Esophagus muscularis mucosa (tissue), 4 donors: ENCODE data around the gene HAUS5. TPM values are rescaled to one million over a fixed set of nuclear protein-coding genes. Genes with fewer than 3 reads are reported as not detected.

Experiments
- DNase-seq: peaks from one replicate; pipeline ENCODE4 v3.0.0-alpha.2; 2017; ENCODE audit errors: extremely low spot score
- H3K27ac ChIP-seq, 4 donors: fragments of 200-600 bp; sonication (generic); replicated peaks in 1 of 4; 1 replicate in 3 of 4; 2 replicates in 1 of 4; pipeline ENCODE4 v1.5.1; 2016 to 2019; ENCODE audit warnings: mild to moderate bottlenecking in 1 of 4
- H3K27me3 ChIP-seq, 4 donors: fragments of 200-600 bp; sonication (generic); one replicate each; pipeline versions ENCODE4 v1.5.1 to v1.6.0; 2016 to 2019
- H3K36me3 ChIP-seq, 4 donors: fragments of 200-600 bp; sonication (generic); one replicate each; pipeline ENCODE4 v1.5.1; 2016 to 2019
- H3K4me1 ChIP-seq, 4 donors: fragments of 200-600 bp; sonication (generic); one replicate each; pipeline ENCODE4 v1.5.1; 2016 to 2019
- H3K4me3 ChIP-seq, 4 donors: fragments of 200-600 bp; sonication (generic); 1 replicate in 2 of 4; 2 replicates in 2 of 4; pipeline ENCODE4 v1.5.1; 2016 to 2019; ENCODE audit warnings: mild to moderate bottlenecking in 4 of 4, moderate library complexity in 1 of 4
- H3K9me3 ChIP-seq, 4 donors: fragments of 200-600 bp; sonication (generic); 1 replicate in 3 of 4; 2 replicates in 1 of 4; pipeline ENCODE4 v1.5.1; 2016 to 2019
- CTCF ChIP-seq, 3 experiments: fragments of 200-600 bp in 2 of 3; fragments of 450-650 bp in 1 of 3; sonication (generic) in 2 of 3; IDR thresholded peaks; one replicate each; pipeline ENCODE4 v1.5.1; 2017 to 2019; ENCODE audit warnings: antibody characterized with exemption in 3 of 3, mild to moderate bottlenecking in 2 of 3, moderate library complexity in 1 of 3
- EP300 ChIP-seq: sonication (generic); formaldehyde crosslinking; IDR thresholded peaks from one replicate; pipeline ENCODE4 v1.6.1; 2017; ENCODE audit warnings: antibody characterized with exemption
- POLR2A ChIP-seq: fragments of 450-650 bp; IDR thresholded peaks from one replicate; pipeline ENCODE4 v1.6.1; 2017; ENCODE audit warnings: antibody characterized with exemption, moderate library complexity, mild to moderate bottlenecking, low read depth
- POLR2AphosphoS5 ChIP-seq, 2 donors: sonication (generic); formaldehyde crosslinking; IDR thresholded peaks; one replicate each; pipeline ENCODE4 v1.6.1; 2017; ENCODE audit warnings: antibody characterized with exemption in 2 of 2
- WGBS: methylation state at CpG from one replicate; pipeline ENCODE4 v1.1.5; 2018; 5-methylcytosine and 5-hydroxymethylcytosine counted together
- intact Hi-C: fragments of 100-400 bp; cut with DNase I; formaldehyde crosslinking; loops from one replicate; pipeline ENCODE4 v1.15.1; 2023
- total RNA-seq, 4 donors: library from RNA; depleted of rRNA; stranded (reverse); fragments of >200 nt; gene quantifications; one replicate each; pipeline versions ENCODE4 v1.1.0 to v1.2.1, GENCODE V29; 2016

Gene HAUS5
- total RNA-seq, 4 donors from 2014 or later, result 3.7 to 4.7 (median 4.3) TPM

- peaks cover 0 to 64% (median 8%) of the 10 kb centered on the region in 4 donors for H3K27me3 ChIP-seq
- H3K4me3 ChIP-seq, result peak overlapping the region; percentile 30 to 59 (median 42)
- intact Hi-C loops, result no loop called here
- H3K36me3 ChIP-seq, result no peaks in the 10 kb centered on the region
- no peaks in the 10 kb centered on the region for H3K9me3 ChIP-seq
- peaks cover 3 to 10% (median 8%) of the 10 kb centered on the region in 4 donors for H3K4me1 ChIP-seq
- TF ChIP-seq POLR2A, result no peak
- no peak for TF ChIP-seq EP300
- TF ChIP-seq CTCF (IDR thresholded peaks at IDR 0.05), result no peak
- no peak for TF ChIP-seq POLR2AphosphoS5 (IDR thresholded peaks at IDR 0.05)
- 7% methylated on average over 34 of the region's 39 CpGs for WGBS
- no peak overlapping the region for H3K27ac ChIP-seq
- DNase-seq, result no peak
These were observed 60.7 kb downstream of the HAUS5 start for GRCh38 chr19:35673121-35673804.

Other genes starting within 250 kb of the HAUS5 start
- under 1 TPM in 1 of 4 donors, not detected in 3; 0.17 TPM for gene GPR42, start 241.7 kb upstream of the HAUS5 start, total RNA-seq
- 1 to 10 TPM in 1 of 4 donors, not detected in 3; 1.7 TPM for gene FFAR2, start 164.5 kb upstream of the HAUS5 start, total RNA-seq
- not detected for gene KRTDAP, start 122.3 kb upstream of the HAUS5 start, total RNA-seq
- 1 to 10 TPM; 1.7 to 5.5 (median 3.8) TPM for gene DMKN, start 99.1 kb upstream of the HAUS5 start, total RNA-seq
- gene SBSN, start 84.4 kb upstream of the HAUS5 start, total RNA-seq, result not detected
- not detected for gene GAPDHS, start 79.3 kb upstream of the HAUS5 start, total RNA-seq
- gene TMEM147, start 67.1 kb upstream of the HAUS5 start, total RNA-seq, result 100 to 1,000 TPM in 2 of 4 donors, 10 to 100 TPM in 2; 47.3 to 109 (median 91.6) TPM
- gene ATP4A, start 49.1 kb upstream of the HAUS5 start, total RNA-seq, result not detected
- gene PMIS2, start 26.6 kb upstream of the HAUS5 start, total RNA-seq, result not detected
- gene RBM42, start 16.3 kb downstream of the HAUS5 start, total RNA-seq, result 100 to 1,000 TPM in 2 of 4 donors, 10 to 100 TPM in 2; 63.1 to 112 (median 95.2) TPM
- 1 to 10 TPM in 1 of 4 donors, not detected in 3; 3.4 TPM for gene ETV2, start 29.0 kb downstream of the HAUS5 start, total RNA-seq
- 100 to 1,000 TPM; 205 to 508 (median 313) TPM for gene COX6B1, start 35.6 kb downstream of the HAUS5 start, total RNA-seq
- not detected for gene UPK1A, start 53.8 kb downstream of the HAUS5 start, total RNA-seq
- gene ZBTB32, start 91.8 kb downstream of the HAUS5 start, total RNA-seq, result not detected
- 10 to 100 TPM; 22.0 to 30.6 (median 24.2) TPM for gene KMT2B, start 105.3 kb downstream of the HAUS5 start, total RNA-seq
- gene IGFLR1, start 129.7 kb downstream of the HAUS5 start, total RNA-seq, result 1 to 10 TPM; 1.7 to 8.1 (median 5.9) TPM
- gene U2AF1L4, start 132.7 kb downstream of the HAUS5 start, total RNA-seq, result 10 to 100 TPM in 3 of 4 donors, 1 to 10 TPM in 1; 7.9 to 31.1 (median 20.9) TPM
- gene PSENEN, start 132.9 kb downstream of the HAUS5 start, total RNA-seq, result 10 to 100 TPM; 27.4 to 48.7 (median 33.8) TPM
- gene LIN37, start 135.8 kb downstream of the HAUS5 start, total RNA-seq, result 10 to 100 TPM; 11.6 to 18.3 (median 15.6) TPM
- gene HSPB6, start 144.3 kb downstream of the HAUS5 start, total RNA-seq, result 100 to 1,000 TPM in 2 of 4 donors, 10 to 100 TPM in 2; 64.4 to 146 (median 105) TPM
- 1 to 10 TPM; 5.6 to 8.7 (median 7.1) TPM for gene PROSER3, start 145.4 kb downstream of the HAUS5 start, total RNA-seq
- 10 to 100 TPM in 2 of 4 donors, 1 to 10 TPM in 2; 3.3 to 11.2 (median 7.7) TPM for gene ARHGAP33, start 162.8 kb downstream of the HAUS5 start, total RNA-seq
- gene PRODH2, start 200.1 kb downstream of the HAUS5 start, total RNA-seq, result not detected
- gene NPHS1, start 239.8 kb downstream of the HAUS5 start, total RNA-seq, result not detected
- not detected for gene KIRREL2, start 244.2 kb downstream of the HAUS5 start, total RNA-seq